ENCODE measurements around the gene ATP13A4.

The ATP13A4 gene

GRCh38 chr3:193354423-193354822 lies 200.3 kb downstream of the ATP13A4 start:
- TF ChIP-seq ZBTB7A (IDR thresholded peaks at IDR 0.05; ENCODE audit: low read depth) (no peak), TCF12 (IDR thresholded peaks at IDR 0.05; ENCODE audit: low read depth) (no peak), RAD21 (IDR thresholded peaks at IDR 0.05; ENCODE audit: low read depth) (no peak), REST (IDR thresholded peaks at IDR 0.05; ENCODE audit: low read depth) (peak; percentile 78), CEBPB (IDR thresholded peaks at IDR 0.05) (no peak)

Data from Ishikawa (cell line).